Left kidney (tissue), 2 donors: Measurements from ENCODE around the gene RPS6KA5. TPM values are rescaled to one million over a fixed set of nuclear protein-coding genes. Genes with fewer than 3 reads are reported as not detected.
A peak's percentile ranks its signal among the peaks of the same experiment; 100 is the strongest.
"Not testable (repeated sequence)": the region's sequence is repeated elsewhere in the genome, so short reads cannot be mapped to it uniquely, and the experiment has no call there.

Source experiments
- DNase-seq: peaks from one replicate; pipeline ENCODE4 v3.0.0-alpha.2; 2013
- polyA plus RNA-seq: library from polyadenylated mRNA; unstranded; fragments of 120-200 nt; gene quantifications from one replicate; pipeline ENCODE4 v1.2.1, GENCODE V29; 2013; ENCODE audit not compliant: insufficient read length

RPS6KA5 gene
- polyA plus RNA-seq, 1 donor: 9.2 TPM

GRCh38 chr14:90939252-90939795 lies 121.1 kb downstream of the RPS6KA5 start:
- DNase-seq: not testable (repeated sequence)

GRCh38 chr14:90938615-90939014 lies 121.8 kb downstream of the RPS6KA5 start:
- no peak for DNase-seq

- no peak for DNase-seq
These were observed 123.5 kb downstream of the RPS6KA5 start for GRCh38 chr14:90936757-90937440.

GRCh38 chr14:90924621-90925340 lies 135.7 kb downstream of the RPS6KA5 start:
- no peak for DNase-seq

- no peak for DNase-seq
These were observed 138.3 kb downstream of the RPS6KA5 start for GRCh38 chr14:90922141-90922540.

GRCh38 chr14:90911121-90911520 lies 149.3 kb downstream of the RPS6KA5 start:
- no peak for DNase-seq

GRCh38 chr14:90907178-90907577 lies 153.3 kb downstream of the RPS6KA5 start:
- DNase-seq: no peak

- DNase-seq: no peak
These were observed 154.9 kb downstream of the RPS6KA5 start for GRCh38 chr14:90905531-90905930.

GRCh38 chr14:90903101-90903500 lies 157.3 kb downstream of the RPS6KA5 start:
- DNase-seq: peak; percentile 45

- DNase-seq: no peak
These were observed 159.9 kb downstream of the RPS6KA5 start for GRCh38 chr14:90900476-90901083.

GRCh38 chr14:90897022-90897421 lies 163.4 kb downstream of the RPS6KA5 start:
- DNase-seq: no peak

GRCh38 chr14:90894241-90894640 lies 166.2 kb downstream of the RPS6KA5 start:
- DNase-seq: no peak

- no peak for DNase-seq
These were observed 166.9 kb downstream of the RPS6KA5 start for GRCh38 chr14:90893510-90893909.

GRCh38 chr14:90892970-90893369 lies 167.5 kb downstream of the RPS6KA5 start:
- no peak for DNase-seq

- no peak for DNase-seq
These were observed 169.1 kb downstream of the RPS6KA5 start for GRCh38 chr14:90891326-90891725.

GRCh38 chr14:90890322-90891020 lies 170.0 kb downstream of the RPS6KA5 start:
- no peak for DNase-seq

GRCh38 chr14:90886297-90886815 lies 174.1 kb downstream of the RPS6KA5 start:
- no peak for DNase-seq

- DNase-seq: no peak
These were observed 176.7 kb downstream of the RPS6KA5 start for GRCh38 chr14:90883782-90884181.

- no peak for DNase-seq
These were observed 177.2 kb downstream of the RPS6KA5 start for GRCh38 chr14:90883197-90883596.

GRCh38 chr14:90880282-90880681 lies 180.2 kb downstream of the RPS6KA5 start:
- no peak for DNase-seq

GRCh38 chr14:90874599-90874998 lies 185.8 kb downstream of the RPS6KA5 start:
- DNase-seq: no peak

GRCh38 chr14:90871605-90872233 lies 188.7 kb downstream of the RPS6KA5 start:
- no peak for DNase-seq
